DMS79 (cell line): ENCODE measurements around the gene BCL10.

Source experiments
- DNase-seq: peaks from one replicate; lab custom pipeline; 2025; lab: John Stamatoyannopoulos, UW

BCL10 gene

GRCh38 chr1:85220756-85221201, 55.7 kb downstream of the BCL10 start:
- no peak for DNase-seq

- DNase-seq = no peak
Measured at GRCh38 chr1:85219853-85220610, 56.4 kb downstream of the BCL10 start.

- no peak for DNase-seq
Measured at GRCh38 chr1:85216697-85217096, 59.7 kb downstream of the BCL10 start.
